Bronchial smooth muscle cell (primary cell): Measurements from ENCODE around the gene TMTC4. TPM values are rescaled to one million over a fixed set of nuclear protein-coding genes. Genes with fewer than 3 reads are reported as not detected.

ENCODE experiments used
- total RNA-seq: library from RNA; depleted of rRNA; stranded (reverse); fragments of >200 nt; gene quantifications from 2 replicates; pipeline ENCODE4 v1.2.1, GENCODE V29; 2014

The TMTC4 gene, protein sequence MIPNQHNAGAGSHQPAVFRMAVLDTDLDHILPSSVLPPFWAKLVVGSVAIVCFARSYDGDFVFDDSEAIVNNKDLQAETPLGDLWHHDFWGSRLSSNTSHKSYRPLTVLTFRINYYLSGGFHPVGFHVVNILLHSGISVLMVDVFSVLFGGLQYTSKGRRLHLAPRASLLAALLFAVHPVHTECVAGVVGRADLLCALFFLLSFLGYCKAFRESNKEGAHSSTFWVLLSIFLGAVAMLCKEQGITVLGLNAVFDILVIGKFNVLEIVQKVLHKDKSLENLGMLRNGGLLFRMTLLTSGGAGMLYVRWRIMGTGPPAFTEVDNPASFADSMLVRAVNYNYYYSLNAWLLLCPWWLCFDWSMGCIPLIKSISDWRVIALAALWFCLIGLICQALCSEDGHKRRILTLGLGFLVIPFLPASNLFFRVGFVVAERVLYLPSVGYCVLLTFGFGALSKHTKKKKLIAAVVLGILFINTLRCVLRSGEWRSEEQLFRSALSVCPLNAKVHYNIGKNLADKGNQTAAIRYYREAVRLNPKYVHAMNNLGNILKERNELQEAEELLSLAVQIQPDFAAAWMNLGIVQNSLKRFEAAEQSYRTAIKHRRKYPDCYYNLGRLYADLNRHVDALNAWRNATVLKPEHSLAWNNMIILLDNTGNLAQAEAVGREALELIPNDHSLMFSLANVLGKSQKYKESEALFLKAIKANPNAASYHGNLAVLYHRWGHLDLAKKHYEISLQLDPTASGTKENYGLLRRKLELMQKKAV
- total RNA-seq = 12.3 and 19.7 TPM in 2 replicates

DNA sequence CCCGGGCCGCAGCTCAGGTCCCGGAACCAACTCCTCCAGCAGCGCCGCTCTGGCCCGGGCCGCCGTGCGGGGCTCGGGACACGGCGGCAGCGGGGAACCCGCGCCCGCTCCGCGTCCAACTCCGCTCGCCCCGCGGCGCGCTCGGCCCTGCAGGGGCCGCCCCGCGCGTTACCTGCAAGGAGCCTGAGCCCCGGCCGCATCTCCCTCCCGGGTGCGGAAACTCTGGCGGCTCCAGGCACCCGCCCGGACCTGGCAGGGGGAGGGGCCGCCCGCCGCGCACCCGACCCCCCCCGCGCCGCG is at the start of gene TMTC4:
Gene TMTC4 (minus strand): TSS at position 224 of the 300 bp plus-strand sequence. CDS start 4,433 bp downstream, outside the sequence.

DNA sequence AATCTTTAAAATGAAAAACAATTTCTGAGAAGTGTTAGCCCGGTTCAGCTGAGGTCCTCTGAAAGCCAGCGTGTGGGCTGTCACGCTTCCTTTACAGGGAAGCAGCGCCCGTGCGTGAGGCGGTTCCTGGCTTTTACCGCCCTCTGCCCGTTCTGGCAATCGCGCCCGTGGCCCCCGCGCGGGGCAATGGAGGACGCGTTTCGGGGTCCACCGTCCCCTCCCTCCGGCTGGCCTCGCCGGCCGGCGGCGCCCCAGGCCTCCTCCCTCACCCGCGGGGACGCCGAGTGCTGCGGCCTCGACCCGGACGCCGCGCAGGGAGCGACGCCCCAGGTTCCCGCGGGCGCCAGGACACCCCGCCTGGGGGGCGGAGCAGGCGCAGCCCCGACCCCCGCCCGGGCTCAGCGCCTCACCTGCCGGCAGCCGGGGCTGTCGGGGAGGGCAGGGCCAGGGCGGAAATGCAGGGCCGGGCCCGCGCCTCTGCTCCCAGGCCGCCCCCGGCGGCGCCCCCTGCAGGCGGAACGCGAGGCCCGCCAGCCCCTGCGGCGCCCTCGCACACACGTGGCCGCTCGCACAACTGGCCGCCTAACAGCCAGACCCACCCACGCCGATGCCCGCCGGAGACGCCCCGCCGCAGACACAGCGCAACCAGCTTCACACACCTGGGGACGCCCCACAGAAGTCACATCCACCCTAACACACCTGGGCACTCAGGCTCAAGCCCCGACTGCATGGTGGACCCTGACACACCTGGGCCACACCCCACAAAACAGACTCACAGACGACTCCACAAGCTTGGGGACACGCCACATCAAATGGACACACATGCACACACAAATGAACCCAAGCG is 86.0 kb downstream of the TMTC4 start, which contains the start of gene GGACT:
Gene GGACT (minus strand): TSS at position 459 of the 847 bp plus-strand sequence. CDS start 56,198 bp downstream, outside the sequence.

Other genes starting within 250 kb of the TMTC4 start
- 2.4 and 4.4 TPM in 2 replicates for gene GGACT, start 86.0 kb downstream of the TMTC4 start, total RNA-seq